ENCODE results near the gene RFX1.

GRCh38 chr19:14000691-14001375 lies 5.3 kb downstream of the RFX1 start:
- no peak for TF ChIP-seq POLR2A (IDR thresholded peaks at IDR 0.05; ENCODE audit: low read length)
- no peak for TF ChIP-seq GATA1 (IDR thresholded peaks at IDR 0.05; ENCODE audit: low read depth, low read length)

Data from erythroblast (primary cell).